ENCODE results near the gene HSPA12B.

Gene HSPA12B

DNA sequence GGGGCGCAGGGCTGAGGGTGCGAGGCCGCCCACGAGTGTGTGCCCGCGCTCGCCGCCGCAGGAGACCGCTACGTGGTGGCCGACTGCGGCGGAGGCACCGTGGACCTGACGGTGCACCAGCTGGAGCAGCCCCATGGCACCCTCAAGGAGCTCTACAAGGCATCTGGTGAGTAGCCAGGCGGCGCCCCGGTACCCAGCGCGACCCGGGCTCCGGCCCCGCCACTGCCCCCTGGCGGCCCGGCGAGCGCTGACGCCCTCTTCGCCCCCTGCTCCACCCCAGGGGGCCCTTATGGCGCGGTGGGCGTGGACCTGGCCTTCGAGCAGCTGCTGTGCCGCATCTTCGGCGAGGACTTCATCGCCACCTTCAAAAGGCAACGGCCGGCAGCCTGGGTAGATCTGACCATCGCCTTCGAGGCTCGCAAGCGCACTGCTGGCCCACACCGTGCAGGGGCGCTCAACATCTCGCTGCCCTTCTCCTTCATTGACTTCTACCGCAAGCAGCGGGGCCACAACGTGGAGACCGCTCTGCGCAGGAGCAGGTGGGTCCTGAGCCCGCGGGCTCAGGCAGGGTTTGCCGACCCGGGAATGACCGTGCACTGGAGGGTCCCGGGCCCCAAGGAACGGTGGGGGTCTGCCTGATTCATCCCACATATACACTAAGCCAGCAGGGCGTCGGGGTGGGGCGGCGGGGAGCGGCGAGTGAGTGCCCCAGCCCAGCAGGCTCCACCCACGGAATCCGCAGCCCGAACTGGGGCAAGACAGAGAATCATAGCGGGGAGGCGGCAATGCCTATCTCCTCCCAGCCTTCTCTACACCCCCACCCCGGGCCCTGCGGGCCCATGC lies 17.4 kb downstream of the HSPA12B start:
- FAIRE-seq, result no peak

DNA sequence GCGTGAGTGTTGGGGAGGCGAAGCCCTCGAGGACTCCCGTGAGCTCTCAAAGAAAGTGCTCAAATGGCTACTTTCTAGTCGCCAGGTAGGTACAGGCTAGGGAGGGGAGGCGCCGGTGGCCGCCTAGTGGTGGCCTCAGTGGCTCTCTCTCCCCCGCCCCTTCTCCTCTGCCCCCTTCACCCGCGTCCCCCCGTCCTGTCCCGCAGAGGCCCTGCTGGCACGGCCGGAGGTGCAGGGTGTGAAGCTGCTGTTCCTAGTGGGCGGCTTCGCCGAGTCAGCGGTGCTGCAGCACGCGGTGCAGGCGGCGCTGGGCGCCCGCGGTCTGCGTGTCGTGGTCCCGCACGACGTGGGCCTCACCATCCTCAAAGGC lies 18.8 kb downstream of the HSPA12B start:
- FAIRE-seq, result no peak

GRCh38 chr20:3751675-3752385 lies 19.3 kb downstream of the HSPA12B start:
- FAIRE-seq, result no peak

GRCh38 chr20:3752386-3752759 lies 19.9 kb downstream of the HSPA12B start:
- no peak for FAIRE-seq

DNA sequence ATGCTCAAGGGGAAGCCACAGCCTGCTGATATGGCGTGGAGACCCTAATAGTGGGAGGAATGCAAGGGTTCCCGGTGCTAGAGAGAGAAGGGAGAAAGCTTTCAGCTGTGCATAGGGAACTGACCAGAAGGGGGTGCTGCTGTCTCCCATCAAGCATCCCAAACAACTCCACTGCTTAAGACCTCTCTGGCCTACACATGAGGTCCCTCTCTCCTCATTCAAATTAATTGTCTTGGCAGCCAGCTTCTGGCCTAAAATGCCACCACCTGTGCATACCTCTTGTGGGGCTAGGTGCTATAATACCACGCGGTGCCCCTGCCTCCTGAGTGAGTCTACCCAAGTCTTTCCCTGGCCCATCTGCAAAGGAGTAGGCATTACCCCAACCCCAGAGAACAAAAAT lies 20.6 kb downstream of the HSPA12B start:
- FAIRE-seq, result no peak

DNA sequence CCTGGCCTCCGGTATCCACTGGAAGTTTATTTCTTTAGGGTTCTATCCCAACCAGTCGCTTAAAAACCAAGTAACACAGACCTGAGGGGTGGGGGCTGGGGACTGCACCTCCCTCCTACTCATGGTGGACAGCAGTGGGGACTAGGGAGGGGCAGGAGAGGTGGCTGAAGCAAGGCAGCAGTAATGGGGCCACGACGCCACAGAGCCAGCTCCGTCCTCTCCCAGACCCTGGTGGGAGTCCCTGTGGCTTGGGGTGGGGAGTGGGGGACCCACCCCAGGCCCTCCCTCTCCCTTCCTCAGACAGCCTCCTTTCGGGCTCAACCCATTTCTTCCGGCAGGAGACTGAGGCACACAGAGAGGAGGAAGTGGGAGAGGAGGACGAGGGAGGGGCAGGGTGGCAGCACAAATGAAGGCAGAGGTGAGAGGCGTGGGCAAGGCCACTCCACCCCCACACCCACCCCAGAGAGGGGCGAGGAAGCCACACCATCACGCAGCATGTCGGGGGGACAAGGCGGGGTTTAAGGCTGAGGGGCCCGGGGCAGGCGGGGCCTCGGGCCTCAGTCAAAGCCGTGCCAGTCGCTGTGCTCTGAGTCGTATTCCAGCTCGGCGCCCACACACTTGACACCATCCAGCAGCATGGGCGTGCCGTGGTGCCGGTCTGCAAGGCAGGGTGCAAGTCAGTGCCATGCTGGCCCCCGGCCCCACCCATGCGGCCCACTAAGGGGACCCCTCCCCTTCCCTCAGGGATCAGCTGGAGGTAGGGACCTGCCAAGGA lies 21.2 kb downstream of the HSPA12B start:
- FAIRE-seq, result no peak

- no peak for FAIRE-seq
These were observed 21.8 kb downstream of the HSPA12B start for GRCh38 chr20:3754276-3754630.

- no peak for FAIRE-seq
These were observed 22.8 kb downstream of the HSPA12B start for GRCh38 chr20:3755269-3755668.

GRCh38 chr20:3755814-3756480 lies 23.5 kb downstream of the HSPA12B start:
- no peak for FAIRE-seq

DNA sequence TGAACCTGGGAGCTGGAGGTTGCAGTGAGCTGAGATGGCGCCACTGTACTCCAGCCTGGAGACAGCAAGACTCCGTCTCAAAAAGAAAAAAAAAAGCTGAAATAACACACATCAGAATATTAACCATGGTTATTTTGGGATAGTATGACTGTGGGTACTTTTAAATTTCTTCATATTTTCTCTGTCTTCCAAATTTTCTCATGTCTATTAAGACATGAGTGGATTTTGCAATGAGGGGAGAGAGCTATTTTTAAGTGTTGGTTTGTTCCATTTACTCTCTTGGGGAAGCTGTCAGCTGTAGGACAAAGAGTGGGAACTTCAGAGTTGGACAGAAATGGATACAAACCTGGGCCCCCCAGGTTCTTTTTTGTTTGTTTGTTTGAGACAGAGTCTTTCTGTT lies 24.8 kb downstream of the HSPA12B start:
- FAIRE-seq, result no peak

GRCh38 chr20:3758566-3758965 lies 26.1 kb downstream of the HSPA12B start:
- FAIRE-seq, result no peak

DNA sequence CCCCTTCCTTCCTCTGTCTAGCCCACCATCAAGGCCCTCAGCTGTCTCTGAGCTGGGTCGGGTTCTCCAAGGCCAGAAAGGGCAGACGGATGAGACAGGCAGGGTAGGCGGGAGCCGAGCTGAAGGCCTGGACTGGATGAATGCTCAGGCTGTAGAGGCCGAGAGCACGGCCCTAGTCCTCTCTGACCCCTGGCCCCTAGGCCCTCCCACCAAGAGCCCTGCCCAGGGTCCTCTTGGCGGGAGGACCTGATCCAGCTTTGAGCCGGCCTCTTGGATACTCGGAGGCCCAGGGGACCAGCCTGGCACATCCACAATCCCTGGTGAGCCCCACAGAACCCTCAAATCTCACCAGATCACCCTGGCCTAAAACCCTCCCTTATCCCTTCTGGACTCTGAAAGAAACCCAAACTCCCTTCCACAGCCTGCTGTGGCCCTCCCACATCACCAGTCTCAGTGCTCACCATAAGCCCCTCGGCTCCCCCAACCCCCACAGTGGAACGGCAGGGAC lies 26.9 kb downstream of the HSPA12B start:
- no peak for FAIRE-seq

DNA sequence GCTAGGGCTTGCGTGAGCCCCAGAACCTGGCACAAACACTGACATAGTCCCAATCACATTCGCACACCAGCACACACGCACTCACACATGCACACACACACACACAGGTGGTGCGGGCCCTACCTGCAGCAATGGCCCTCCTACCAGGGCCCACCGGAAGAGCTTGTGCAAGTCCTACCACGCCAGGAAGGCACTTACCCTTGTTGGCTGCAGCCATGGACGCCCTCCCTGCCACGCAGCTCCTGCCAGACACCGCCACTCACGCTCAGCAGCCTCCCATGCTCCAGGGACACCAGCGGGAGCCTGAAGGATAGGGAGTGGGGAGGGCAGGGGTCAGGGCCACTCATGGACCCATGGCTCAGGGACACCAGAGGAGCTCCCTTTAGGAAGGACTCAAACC lies 27.4 kb downstream of the HSPA12B start:
- FAIRE-seq, result no peak

DNA sequence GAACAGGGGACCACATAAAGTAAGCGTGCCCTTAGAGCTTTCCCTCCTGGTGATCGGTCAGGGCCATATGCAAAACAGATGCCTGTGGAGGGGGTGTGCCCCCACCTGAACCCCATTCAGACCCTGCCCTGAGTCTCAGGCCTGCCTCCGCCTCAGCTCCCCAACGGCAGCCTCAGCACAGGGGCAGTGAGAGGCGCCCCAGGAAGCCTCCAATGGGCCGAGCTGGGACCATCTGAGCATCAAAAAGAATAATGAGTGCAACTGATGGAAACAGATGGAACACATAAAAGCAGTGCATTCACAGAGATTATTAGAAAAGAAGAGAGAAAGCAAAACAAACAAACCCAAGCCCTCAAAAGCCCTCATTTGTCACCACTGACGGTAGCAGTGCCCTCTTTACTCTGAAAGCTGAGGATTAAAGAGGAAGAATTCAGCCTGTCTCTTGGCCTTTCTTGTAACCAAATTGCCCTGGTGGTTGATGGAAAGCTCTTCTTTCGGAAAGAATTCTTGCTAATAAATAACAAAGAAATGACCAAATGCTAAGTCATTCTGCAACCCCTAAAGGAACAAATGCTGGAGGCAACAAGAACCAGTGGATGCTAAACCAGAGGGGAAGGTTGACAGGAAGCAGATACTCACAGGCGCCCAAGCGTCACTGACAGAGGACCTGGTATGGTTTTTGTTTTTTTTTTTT lies 28.3 kb downstream of the HSPA12B start:
- FAIRE-seq, result no peak

- FAIRE-seq, result no peak
These were observed 31.5 kb downstream of the HSPA12B start for GRCh38 chr20:3763671-3764601.

DNA sequence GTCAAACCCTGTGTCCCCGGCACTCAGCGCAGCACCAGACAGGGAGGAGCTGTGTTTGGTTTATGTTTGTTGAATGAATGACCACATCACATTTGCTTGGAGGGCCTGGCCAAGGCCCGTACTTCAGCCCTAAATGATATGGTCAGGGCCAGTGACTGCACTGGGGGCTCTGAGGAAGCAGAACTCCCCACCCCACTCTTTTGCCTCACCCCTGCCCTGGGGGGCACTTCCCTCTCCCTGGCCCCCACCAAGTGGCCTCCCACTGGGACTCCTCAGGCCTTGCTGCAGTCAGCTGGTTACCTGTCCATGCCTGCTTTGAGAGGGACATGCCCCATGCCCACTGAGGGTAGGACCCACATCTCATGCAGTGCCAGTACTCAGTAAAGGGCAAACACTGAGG lies 32.2 kb downstream of the HSPA12B start:
- no peak for FAIRE-seq

DNA sequence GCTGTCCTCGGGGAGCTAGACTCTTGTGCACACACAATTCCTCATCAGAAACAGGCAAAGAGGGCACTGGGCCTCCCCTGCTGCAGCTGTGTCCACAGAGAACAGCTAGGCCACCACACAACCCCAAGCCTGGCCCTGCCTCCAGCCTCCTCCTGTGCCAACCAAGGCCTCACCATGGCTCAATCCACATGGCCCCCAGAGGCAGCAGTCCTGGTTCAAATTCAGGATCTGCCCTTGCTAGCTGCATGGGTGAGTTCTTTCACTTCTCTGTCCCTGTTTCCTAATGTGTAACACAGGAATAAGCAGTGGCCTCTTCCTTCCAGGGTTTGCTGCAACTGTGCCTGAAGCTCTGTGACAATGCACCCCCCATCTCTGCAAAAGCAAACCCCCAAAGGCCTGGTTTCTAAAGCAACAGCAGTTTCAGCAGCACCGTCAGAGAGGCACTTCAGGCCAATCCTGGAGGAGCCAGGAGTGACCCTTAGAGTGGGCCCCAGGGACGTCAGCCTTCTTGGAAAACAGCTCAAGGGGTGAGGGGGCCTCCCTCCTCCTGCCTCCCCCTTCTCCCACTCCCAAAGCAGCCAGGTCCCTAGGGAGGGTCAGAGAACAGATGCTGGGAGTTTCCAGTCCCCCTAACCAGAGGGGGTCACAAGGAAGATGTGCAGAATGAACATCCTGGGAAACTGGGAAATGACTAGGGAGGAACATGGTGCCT lies 32.8 kb downstream of the HSPA12B start:
- no peak for FAIRE-seq

- FAIRE-seq, result no peak
These were observed 34.1 kb downstream of the HSPA12B start for GRCh38 chr20:3766422-3767109.

- no peak for FAIRE-seq
These were observed 34.6 kb downstream of the HSPA12B start for GRCh38 chr20:3767110-3767426.

Measured in colon (tissue), 2 donors.